AML-193 (cell line): ENCODE measurements around the gene NBPF11.
A peak's percentile ranks its signal among the peaks of the same experiment; 100 is the strongest.
"Not testable (repeated sequence)": the region's sequence is repeated elsewhere in the genome, so short reads cannot be mapped to it uniquely, and the experiment has no call there.

ENCODE experiments used
- DNase-seq, 2 experiments: peaks; one replicate each; lab custom pipeline; 2025; lab: John Stamatoyannopoulos, UW

The NBPF11 gene

GRCh38 chr1:148151911-148152656, at the start of gene NBPF11:
TSS of gene NBPF11 (minus strand) at chr1:148152281. CDS start at chr1:148127003, 25,278 bp downstream.
- peak; percentile 57 to 63 for DNase-seq

GRCh38 chr1:148197396-148197795, 45.3 kb upstream of the NBPF11 start:
- DNase-seq = not testable (repeated sequence)

GRCh38 chr1:148196949-148197348, 44.9 kb upstream of the NBPF11 start:
- not testable (repeated sequence) for DNase-seq

- not testable (repeated sequence) for DNase-seq
Observed at GRCh38 chr1:148195115-148195514, 43.0 kb upstream of the NBPF11 start.

- not testable (repeated sequence) for DNase-seq
Observed at GRCh38 chr1:148188768-148189167, 36.7 kb upstream of the NBPF11 start.

GRCh38 chr1:148178682-148179081, 26.6 kb upstream of the NBPF11 start:
- not testable (repeated sequence) for DNase-seq

- DNase-seq = not testable (repeated sequence)
Observed at GRCh38 chr1:148175414-148175813, 23.3 kb upstream of the NBPF11 start.

- DNase-seq = not testable (repeated sequence)
Observed at GRCh38 chr1:148171995-148172394, 19.9 kb upstream of the NBPF11 start.

- DNase-seq = no peak
Observed at GRCh38 chr1:148166558-148167492, 14.7 kb upstream of the NBPF11 start.

GRCh38 chr1:148162363-148162762, 10.3 kb upstream of the NBPF11 start:
- DNase-seq = no peak

GRCh38 chr1:148161053-148161901, 9.2 kb upstream of the NBPF11 start:
- DNase-seq = no peak

GRCh38 chr1:148160343-148161052, 8.4 kb upstream of the NBPF11 start:
- DNase-seq = no peak

- DNase-seq = no peak
Observed at GRCh38 chr1:148160048-148160342, 7.9 kb upstream of the NBPF11 start.

GRCh38 chr1:148158341-148159003, 6.4 kb upstream of the NBPF11 start:
- no peak for DNase-seq

- not testable (repeated sequence) for DNase-seq
Observed at GRCh38 chr1:148157803-148158202, 5.7 kb upstream of the NBPF11 start.

GRCh38 chr1:148155494-148156275, 3.6 kb upstream of the NBPF11 start:
- not testable (repeated sequence) for DNase-seq

- not testable (repeated sequence) for DNase-seq
Observed at GRCh38 chr1:148152795-148153194, 714 bp upstream of the NBPF11 start.

- not testable (repeated sequence) for DNase-seq
Observed at GRCh38 chr1:148151371-148151819, 686 bp downstream of the NBPF11 start.

GRCh38 chr1:148150945-148151344, 1.1 kb downstream of the NBPF11 start:
- DNase-seq = not testable (repeated sequence)

GRCh38 chr1:148150014-148150413, 2.1 kb downstream of the NBPF11 start:
- DNase-seq = not testable (repeated sequence)
